Left lobe of liver (tissue), 2 donors: Measurements from ENCODE around the gene MS4A5. TPM values are rescaled to one million over a fixed set of nuclear protein-coding genes. Genes with fewer than 3 reads are reported as not detected.

ENCODE experiments used
- ATAC-seq: fragments of 200-7000 bp; cut with Tn5 transposase; one replicate; pipeline ENCODE4 v1.9.1; 2020; ENCODE audit warnings: mild to moderate bottlenecking, moderate library complexity
- DNase-seq: peaks from one replicate; pipeline ENCODE4 v3.0.0-alpha.2; 2020; ENCODE audit warnings: low spot score
- total RNA-seq: library from RNA; stranded (reverse); gene quantifications from one replicate; pipeline ENCODE4 v1.2.1, GENCODE V29; 2021
- donor health status: DM: no; HTN: no; CAD: no; lungs with moderate emphysema.
- donor health status: DM: no; HTN: yes; CAD: no.

The MS4A5 gene
- total RNA-seq, 1 donor from 2014 or later = not detected

DNA sequence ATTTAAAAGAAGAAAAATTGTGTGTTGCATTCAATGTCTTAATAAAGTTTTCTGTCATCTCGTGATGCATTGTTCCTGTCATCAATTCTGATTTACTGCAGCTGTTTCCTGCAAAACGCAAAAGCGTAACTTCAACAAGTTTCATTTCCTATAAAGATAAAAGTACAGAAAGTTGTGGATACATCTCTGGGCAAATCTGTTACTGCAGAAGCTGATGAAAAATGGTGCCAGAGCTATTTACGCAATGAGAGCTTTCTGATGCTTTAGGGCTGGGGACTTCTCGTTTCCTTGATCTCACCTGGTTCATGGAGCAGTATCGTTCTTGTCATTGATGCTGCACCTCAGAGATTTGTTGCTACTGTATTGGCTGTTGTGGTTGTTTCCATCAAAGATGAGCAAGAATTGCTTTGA lies 47.7 kb downstream of the MS4A5 start:
- ATAC-seq (no peak), DNase-seq (no peak)

GRCh38 chr11:60482361-60482760 lies 53.0 kb downstream of the MS4A5 start:
- DNase-seq (no peak), ATAC-seq (peak; percentile 37)

DNA sequence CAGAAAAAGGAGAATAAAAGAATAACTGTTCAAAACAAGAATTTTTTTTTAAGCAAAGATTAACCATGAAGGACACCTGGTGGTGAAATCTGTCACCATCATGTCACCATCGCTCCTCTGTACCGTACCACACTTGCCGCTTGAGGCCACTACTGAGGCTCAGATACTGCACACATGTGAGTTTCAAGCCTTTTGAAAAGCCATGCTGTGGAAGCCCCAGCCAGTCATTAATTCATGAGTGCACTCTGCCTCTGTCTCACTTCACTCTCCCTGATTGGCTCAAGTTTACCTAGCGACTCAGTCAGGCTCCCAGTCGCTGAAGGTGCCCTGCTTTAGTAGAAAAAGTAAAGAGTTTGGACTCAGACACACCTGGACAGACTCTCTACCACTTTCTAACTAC lies 56.6 kb downstream of the MS4A5 start:
- no peak for DNase-seq
- peak; percentile 86 for ATAC-seq

GRCh38 chr11:60492488-60493009 lies 63.2 kb downstream of the MS4A5 start, which contains the start of gene MS4A12:
TSS of gene MS4A12 (plus strand) at chr11:60492778. CDS start at chr11:60497319, 4,541 bp downstream.
- no peak for DNase-seq
- ATAC-seq = no peak

GRCh38 chr11:60493454-60493853 lies 64.1 kb downstream of the MS4A5 start:
- no peak for ATAC-seq
- DNase-seq = no peak

Other genes with a start within 250 kb of the MS4A5 start
- gene MS4A6A, start 246.5 kb upstream of the MS4A5 start, total RNA-seq = 37.7 TPM
- 2.3 TPM for gene MS4A4E, start 186.4 kb upstream of the MS4A5 start, total RNA-seq
- gene MS4A4A, start 148.9 kb upstream of the MS4A5 start, total RNA-seq = 5.6 TPM
- gene MS4A6E, start 102.3 kb upstream of the MS4A5 start, total RNA-seq = not detected
- 13.7 TPM for gene MS4A7, start 51.0 kb upstream of the MS4A5 start, total RNA-seq
- 0.43 TPM for gene MS4A14, start 33.1 kb upstream of the MS4A5 start, total RNA-seq
- gene MS4A1, start 26.3 kb downstream of the MS4A5 start, total RNA-seq = 0.40 TPM
- not detected for gene MS4A12, start 63.2 kb downstream of the MS4A5 start, total RNA-seq
- gene MS4A13, start 85.8 kb downstream of the MS4A5 start, total RNA-seq = not detected